ENCODE measurements around the gene PTH2R.
"Not testable (repeated sequence)": the region's sequence is repeated elsewhere in the genome, so short reads cannot be mapped to it uniquely, and the experiment has no call there.

Gene PTH2R

DNA sequence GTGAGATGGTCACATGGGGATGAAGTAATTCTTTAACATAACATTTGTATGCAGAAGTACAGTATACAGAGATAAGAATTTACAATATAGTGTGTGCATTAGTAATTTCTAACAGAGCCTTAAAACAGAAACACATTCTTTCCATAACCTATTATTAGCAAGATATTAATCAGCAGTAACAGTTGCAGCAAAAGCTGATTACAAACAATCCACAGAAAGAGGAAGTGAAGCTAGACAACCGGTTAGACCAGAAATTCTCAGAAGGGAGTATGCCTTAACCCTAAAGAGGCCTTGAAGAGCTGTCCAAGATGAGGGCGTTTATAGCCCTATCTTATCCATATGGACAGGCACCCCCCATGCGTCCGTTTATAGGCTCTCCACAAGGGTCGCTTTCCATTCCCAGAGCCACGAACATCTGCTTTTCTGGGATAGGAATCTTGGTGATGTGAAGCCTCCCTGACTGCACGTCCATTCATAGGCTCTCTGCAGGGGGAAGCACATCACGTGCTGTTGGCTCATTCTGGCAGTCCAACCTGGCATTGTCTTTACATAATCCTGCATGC is 75.9 kb downstream of the PTH2R start:
- H3K4me3 ChIP-seq (ENCODE audit: low read depth, low read length) = not testable (repeated sequence)

GRCh38 chr2:208485390-208485789 is 78.8 kb downstream of the PTH2R start:
- H3K4me3 ChIP-seq (ENCODE audit: low read depth, low read length) = no peak overlapping the region

DNA sequence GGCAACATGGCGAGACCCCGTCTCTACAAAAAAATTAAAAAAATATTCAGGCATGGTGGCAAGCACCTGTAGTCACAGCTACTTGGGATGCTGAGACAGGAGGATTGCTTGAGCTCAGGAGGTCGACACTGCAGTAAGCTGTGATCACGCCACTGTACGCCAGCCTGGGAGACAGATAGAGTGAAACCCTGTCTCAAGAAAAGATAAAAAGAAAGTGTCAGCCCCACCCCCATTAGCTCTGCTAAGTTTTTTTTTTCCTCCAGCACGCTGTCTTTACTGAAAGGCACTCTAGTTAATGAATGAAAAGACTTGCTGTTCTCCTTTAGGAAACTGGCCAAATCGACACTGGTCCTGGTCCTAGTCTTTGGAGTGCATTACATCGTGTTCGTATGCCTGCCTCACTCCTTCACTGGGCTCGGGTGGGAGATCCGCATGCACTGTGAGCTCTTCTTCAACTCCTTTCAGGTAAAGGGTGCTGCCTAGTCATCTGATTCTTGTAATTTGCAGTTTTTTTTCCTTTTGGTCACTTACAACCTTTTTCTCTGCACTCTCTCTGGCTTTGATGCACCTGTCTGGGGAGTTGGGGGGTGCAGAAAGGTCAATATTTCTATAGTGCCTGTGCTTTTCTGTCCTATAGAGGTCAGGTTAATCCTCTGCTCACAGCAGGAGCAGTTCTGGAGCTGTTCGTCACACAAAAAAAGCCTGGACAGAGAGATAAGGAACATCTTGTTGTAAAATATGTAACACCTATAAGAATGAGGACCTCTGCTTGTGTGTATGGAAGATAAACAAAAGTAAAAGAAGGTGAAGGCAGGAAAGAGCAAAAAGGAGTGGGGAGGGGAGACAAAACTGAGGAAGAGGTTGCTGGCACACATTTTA is 82.3 kb downstream of the PTH2R start:
- no peak overlapping the region for H3K4me3 ChIP-seq (ENCODE audit: low read depth, low read length)

GRCh38 chr2:208489687-208490086 is 83.1 kb downstream of the PTH2R start:
- no peak overlapping the region for H3K4me3 ChIP-seq (ENCODE audit: low read depth, low read length)

DNA sequence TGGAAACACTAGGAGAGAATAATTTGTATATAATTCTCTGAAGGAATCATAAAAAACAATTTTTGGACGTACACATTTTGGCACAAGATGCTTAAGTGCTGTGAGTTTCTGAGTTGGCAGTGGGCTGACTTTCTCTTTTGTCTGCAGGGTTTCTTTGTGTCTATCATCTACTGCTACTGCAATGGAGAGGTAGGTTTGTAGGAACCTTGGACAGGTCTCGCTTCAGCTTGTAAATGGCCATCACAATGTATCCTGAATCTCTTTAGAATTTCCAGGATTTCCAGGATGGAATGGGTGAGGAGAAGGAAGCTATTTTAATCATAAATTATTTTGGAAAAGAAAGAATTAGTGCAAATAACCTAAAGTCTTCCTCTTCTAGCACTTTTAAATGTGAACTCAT is 83.9 kb downstream of the PTH2R start:
- H3K4me3 ChIP-seq (ENCODE audit: low read depth, low read length) = no peak overlapping the region

DNA sequence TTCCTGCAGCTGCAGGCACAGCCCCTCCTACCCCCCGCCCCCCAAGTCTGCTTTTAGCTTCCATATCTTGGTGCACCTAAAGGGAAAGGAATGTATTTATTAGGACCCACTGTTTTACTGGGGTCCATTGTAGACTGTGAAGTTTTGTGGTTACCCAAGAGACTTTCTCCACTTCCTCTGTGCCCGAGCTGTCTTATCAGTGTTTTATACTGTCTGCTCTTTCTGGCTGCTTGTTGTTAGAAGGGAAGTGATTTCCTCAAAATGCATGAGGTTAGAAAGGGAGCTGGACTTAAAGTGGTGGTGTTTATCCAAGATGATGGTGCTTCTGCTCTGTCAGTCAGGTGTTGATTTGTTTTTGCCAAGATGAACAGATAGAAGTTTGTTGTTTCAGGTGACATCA is 85.0 kb downstream of the PTH2R start:
- no peak overlapping the region for H3K4me3 ChIP-seq (ENCODE audit: low read depth, low read length)

- no peak overlapping the region for H3K4me3 ChIP-seq (ENCODE audit: low read depth, low read length)
These were observed 85.5 kb downstream of the PTH2R start for GRCh38 chr2:208492069-208492468.

DNA sequence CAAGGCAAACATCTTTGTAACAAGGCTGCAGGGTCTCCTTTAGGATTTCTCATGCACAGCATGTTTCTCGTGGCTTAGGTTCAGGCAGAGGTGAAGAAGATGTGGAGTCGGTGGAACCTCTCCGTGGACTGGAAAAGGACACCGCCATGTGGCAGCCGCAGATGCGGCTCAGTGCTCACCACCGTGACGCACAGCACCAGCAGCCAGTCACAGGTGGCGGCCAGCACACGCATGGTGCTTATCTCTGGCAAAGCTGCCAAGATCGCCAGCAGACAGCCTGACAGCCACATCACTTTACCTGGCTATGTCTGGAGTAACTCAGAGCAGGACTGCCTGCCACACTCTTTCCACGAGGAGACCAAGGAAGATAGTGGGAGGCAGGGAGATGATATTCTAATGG is 86.6 kb downstream of the PTH2R start:
- no peak overlapping the region for H3K4me3 ChIP-seq (ENCODE audit: low read depth, low read length)

- no peak overlapping the region for H3K4me3 ChIP-seq (ENCODE audit: low read depth, low read length)
These were observed 89.5 kb downstream of the PTH2R start for GRCh38 chr2:208496129-208496528.

DNA sequence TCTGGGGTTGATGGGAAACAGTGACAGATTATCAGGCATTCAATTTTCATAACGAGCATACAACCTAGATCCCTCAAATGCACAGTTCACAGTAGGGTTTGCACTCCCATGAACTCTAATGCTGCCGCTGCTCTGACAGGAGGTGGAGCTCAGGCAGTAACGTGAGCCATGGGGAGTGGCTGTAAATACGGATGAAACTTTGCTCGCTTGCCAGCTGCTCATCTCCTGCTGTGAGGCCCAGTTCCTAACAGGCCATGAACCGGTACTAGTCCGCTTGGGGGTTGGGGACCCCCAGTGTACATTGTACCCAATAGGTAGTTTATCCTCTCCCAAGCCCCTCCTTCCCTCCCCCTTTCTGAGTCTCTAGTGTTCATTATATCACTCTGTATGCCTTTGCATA is 94.6 kb downstream of the PTH2R start:
- H3K4me3 ChIP-seq (ENCODE audit: low read depth, low read length) = no peak overlapping the region

GRCh38 chr2:208502288-208502687 is 95.7 kb downstream of the PTH2R start:
- H3K4me3 ChIP-seq (ENCODE audit: low read depth, low read length) = no peak overlapping the region

GRCh38 chr2:208505365-208505764 is 98.8 kb downstream of the PTH2R start:
- not testable (repeated sequence) for H3K4me3 ChIP-seq (ENCODE audit: low read depth, low read length)

DNA sequence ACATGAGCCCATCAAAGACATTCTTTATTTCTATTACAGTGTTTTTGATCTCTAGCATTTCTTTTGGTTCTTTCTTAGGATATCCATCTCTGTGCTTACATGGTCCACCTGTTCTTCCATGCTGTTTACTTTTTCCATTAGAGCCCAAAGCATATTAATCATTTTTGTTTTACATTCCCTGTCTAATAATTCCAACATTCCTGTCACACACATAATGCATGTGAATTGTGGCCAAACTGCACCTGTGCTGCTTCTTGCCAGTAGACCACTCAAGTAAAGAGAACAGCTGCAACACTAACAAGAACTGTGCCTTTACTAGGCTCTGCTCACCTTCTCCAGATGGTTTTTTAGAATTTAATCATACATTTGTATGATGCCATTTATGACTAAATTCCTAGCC is 103.0 kb downstream of the PTH2R start:
- no peak overlapping the region for H3K4me3 ChIP-seq (ENCODE audit: low read depth, low read length)

GRCh38 chr2:208511016-208511415 is 104.4 kb downstream of the PTH2R start:
- no peak overlapping the region for H3K4me3 ChIP-seq (ENCODE audit: low read depth, low read length)

GRCh38 chr2:208511573-208511972 is 105.0 kb downstream of the PTH2R start:
- no peak overlapping the region for H3K4me3 ChIP-seq (ENCODE audit: low read depth, low read length)

DNA sequence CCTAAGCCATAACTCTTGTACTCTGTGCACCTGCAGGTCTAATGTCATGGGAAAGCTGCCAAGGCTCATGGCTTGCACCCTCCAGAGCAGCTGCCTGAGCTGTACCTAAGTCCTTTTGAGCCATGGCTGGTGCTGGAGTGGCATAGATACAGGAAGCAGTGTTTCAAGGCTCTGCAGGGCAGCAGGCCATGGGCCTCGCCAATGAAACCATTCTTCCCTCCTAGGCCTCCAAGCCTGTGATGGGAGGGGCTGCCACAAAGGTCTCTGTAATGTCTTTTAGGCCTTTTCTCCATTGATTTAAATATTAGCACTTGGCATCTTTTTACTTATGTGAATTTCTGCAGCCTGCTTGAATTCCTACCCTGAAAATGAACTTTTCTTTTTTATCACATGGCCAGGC is 108.5 kb downstream of the PTH2R start:
- H3K4me3 ChIP-seq (ENCODE audit: low read depth, low read length) = no peak overlapping the region

GRCh38 chr2:208523069-208523468 is 116.5 kb downstream of the PTH2R start:
- not testable (repeated sequence) for H3K4me3 ChIP-seq (ENCODE audit: low read depth, low read length)

DNA sequence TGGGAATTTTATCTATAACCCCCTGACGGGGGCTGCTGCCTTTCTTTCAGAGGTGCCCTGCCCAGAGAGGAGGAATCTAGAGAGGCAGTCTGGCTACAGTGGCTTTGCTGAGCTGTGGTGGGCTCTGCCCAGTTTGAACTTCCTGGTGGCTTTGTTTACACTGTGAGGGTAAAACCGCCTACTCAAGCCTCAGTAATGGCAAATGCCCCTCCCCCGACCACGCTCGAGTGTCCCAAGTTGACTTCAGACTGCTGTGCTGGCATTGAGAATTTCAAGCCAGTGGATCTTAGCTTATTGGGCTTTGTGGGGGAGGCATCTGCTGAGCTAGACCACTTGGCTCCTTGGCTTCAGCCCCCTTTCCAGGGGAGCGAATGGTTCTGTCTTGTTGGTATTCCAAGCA is 118.6 kb downstream of the PTH2R start:
- H3K4me3 ChIP-seq (ENCODE audit: low read depth, low read length) = not testable (repeated sequence)

DNA sequence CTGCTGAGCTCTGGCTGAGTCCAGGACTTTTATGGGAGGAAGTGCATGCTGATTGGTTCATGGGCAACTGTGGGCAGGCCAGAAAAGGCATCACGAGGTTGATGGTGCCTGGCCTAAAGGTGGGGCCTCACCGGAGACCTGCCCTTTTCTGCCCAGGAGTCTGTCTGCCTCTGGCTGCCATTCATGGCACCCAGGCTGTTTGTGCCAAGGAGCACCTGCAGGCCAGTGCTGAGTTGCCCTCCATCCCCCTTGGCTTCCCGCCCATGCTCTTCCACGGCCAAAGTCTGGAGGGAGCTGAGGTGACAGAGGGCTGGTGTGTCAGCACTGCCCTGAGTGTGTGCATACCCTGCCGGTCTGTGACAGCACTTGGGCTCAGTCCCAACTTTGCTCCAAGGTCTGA is 123.2 kb downstream of the PTH2R start:
- H3K4me3 ChIP-seq (ENCODE audit: low read depth, low read length) = no peak overlapping the region

- no peak overlapping the region for H3K4me3 ChIP-seq (ENCODE audit: low read depth, low read length)
These were observed 124.8 kb downstream of the PTH2R start for GRCh38 chr2:208531361-208531760.

DNA sequence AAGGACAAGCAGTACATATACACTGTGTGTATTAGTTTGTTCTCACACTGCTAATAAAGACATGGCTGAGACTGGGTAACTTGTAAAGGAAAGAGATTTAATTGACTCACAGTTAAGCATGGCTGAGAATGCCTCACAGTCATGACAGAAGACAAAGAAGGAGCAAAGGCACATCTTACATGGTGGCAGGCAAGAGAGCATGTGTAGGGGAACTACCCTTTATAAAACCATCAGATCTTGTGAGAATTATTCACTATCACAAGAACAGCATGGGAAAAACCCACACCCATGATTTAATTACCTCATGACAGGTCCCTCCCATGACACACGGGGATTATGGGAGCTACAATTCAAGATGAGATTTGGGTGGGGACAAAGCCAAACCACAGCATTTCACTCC is 129.0 kb downstream of the PTH2R start:
- not testable (repeated sequence) for H3K4me3 ChIP-seq (ENCODE audit: low read depth, low read length)

DNA sequence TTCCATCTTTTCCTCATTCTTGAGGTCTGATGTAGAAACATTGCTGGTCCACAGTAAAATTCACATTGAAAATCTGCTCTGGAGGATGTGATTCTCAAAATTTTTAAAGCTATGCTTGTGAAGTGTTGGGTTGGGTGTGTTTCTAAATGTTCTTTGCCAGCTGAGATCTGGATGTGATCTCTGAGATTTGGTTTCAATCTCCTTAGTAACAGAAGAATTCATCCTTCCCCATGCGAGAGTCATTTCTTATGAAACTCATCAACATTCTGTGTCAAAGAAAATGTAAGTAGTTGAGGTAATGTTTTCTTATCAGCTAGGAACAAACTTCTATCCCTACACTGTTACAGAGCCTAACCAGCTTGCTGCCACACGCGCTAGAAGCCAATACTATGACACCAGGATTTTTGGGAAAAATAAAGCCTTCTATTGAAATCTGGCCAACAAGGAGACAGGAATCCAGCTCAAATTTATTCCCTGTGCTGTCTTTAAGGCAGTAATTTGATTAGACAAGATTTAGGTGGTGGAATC is 134.9 kb downstream of the PTH2R start:
- H3K4me3 ChIP-seq (ENCODE audit: low read depth, low read length) = no peak overlapping the region
